DOHH2 (cell line): Measurements from ENCODE around the gene LRRC59.

Source experiments
- EZH2phosphoT487 ChIP-seq: fragments of 200-600 bp; sonication (generic); IDR thresholded peaks from 2 replicates; pipeline ENCODE4 v1.6.1; 2017; ENCODE audit warnings: borderline replicate concordance, mild to moderate bottlenecking, antibody characterized with exemption, low read length, moderate library complexity, mixed read lengths
- TF ChIP-seq, protein P1 (sequence below): fragments of 200-600 bp; sonication (generic); IDR thresholded peaks from one replicate; pipeline ENCODE4 v1.5.1; 2014; ENCODE audit warnings: antibody characterized with exemption, mild to moderate bottlenecking, low read depth, low read length; ENCODE audit not compliant: poor library complexity, severe bottlenecking

- TF ChIP-seq, protein P1, sequence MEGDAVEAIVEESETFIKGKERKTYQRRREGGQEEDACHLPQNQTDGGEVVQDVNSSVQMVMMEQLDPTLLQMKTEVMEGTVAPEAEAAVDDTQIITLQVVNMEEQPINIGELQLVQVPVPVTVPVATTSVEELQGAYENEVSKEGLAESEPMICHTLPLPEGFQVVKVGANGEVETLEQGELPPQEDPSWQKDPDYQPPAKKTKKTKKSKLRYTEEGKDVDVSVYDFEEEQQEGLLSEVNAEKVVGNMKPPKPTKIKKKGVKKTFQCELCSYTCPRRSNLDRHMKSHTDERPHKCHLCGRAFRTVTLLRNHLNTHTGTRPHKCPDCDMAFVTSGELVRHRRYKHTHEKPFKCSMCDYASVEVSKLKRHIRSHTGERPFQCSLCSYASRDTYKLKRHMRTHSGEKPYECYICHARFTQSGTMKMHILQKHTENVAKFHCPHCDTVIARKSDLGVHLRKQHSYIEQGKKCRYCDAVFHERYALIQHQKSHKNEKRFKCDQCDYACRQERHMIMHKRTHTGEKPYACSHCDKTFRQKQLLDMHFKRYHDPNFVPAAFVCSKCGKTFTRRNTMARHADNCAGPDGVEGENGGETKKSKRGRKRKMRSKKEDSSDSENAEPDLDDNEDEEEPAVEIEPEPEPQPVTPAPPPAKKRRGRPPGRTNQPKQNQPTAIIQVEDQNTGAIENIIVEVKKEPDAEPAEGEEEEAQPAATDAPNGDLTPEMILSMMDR: no peak
- no peak for TF ChIP-seq EZH2phosphoT487
These were observed 24.4 kb downstream of the LRRC59 start, which contains the start of the genes EME1 and MRPL27 for GRCh38 chr17:50372758-50373556.
